Mesodermal cell (in vitro differentiated cells): ENCODE results near the gene HOTAIR. TPM values are rescaled to one million over a fixed set of nuclear protein-coding genes. Genes with fewer than 3 reads are reported as not detected.
A peak's percentile ranks its signal among the peaks of the same experiment; 100 is the strongest.

Experiments
- H3K27ac ChIP-seq: 2 replicates; pipeline ENCODE4 v1.7.0; 2013; ENCODE audit warnings: mild to moderate bottlenecking, low read depth, low read length, moderate library complexity; ENCODE audit not compliant: severe bottlenecking
- H3K36me3 ChIP-seq: 2 replicates; pipeline ENCODE4 v1.7.1; 2013; ENCODE audit warnings: mild to moderate bottlenecking, low read length, moderate library complexity; ENCODE audit not compliant: control insufficient read depth, insufficient read depth
- H3K4me1 ChIP-seq: one replicate; pipeline ENCODE4 v1.7.1; 2013; ENCODE audit warnings: mild to moderate bottlenecking, low read length; ENCODE audit not compliant: insufficient read depth, control insufficient read depth, poor library complexity, severe bottlenecking
- H3K4me3 ChIP-seq: 2 replicates; pipeline ENCODE4 v1.7.0; 2013; ENCODE audit warnings: low read length, control low read depth, mild to moderate bottlenecking; ENCODE audit not compliant: insufficient read depth, poor library complexity, severe bottlenecking; ENCODE audit errors: extremely low read depth
- H3K9me3 ChIP-seq: 2 replicates; pipeline ENCODE4 v1.7.1; 2013; ENCODE audit warnings: mild to moderate bottlenecking, low read length, moderate library complexity; ENCODE audit not compliant: control insufficient read depth
- WGBS, 2 experiments: methylation state at CpG; one replicate each; pipeline ENCODE4 v1.1.5; 2013; ENCODE audit warnings: missing lambda C conversion rate in 2 of 2; ENCODE audit not compliant: insufficient coverage in 2 of 2; 5-methylcytosine and 5-hydroxymethylcytosine counted together
- polyA plus RNA-seq, 2 experiments: library from polyadenylated mRNA; stranded (reverse); fragments of 50-300 nt; gene quantifications; one replicate each; pipeline ENCODE4 v1.2.3, GENCODE V29; 2013

The HOTAIR gene
- 0.15 TPM for polyA plus RNA-seq (2013, experiment 1 of 2)
- not detected for polyA plus RNA-seq (2013, experiment 2 of 2)

DNA sequence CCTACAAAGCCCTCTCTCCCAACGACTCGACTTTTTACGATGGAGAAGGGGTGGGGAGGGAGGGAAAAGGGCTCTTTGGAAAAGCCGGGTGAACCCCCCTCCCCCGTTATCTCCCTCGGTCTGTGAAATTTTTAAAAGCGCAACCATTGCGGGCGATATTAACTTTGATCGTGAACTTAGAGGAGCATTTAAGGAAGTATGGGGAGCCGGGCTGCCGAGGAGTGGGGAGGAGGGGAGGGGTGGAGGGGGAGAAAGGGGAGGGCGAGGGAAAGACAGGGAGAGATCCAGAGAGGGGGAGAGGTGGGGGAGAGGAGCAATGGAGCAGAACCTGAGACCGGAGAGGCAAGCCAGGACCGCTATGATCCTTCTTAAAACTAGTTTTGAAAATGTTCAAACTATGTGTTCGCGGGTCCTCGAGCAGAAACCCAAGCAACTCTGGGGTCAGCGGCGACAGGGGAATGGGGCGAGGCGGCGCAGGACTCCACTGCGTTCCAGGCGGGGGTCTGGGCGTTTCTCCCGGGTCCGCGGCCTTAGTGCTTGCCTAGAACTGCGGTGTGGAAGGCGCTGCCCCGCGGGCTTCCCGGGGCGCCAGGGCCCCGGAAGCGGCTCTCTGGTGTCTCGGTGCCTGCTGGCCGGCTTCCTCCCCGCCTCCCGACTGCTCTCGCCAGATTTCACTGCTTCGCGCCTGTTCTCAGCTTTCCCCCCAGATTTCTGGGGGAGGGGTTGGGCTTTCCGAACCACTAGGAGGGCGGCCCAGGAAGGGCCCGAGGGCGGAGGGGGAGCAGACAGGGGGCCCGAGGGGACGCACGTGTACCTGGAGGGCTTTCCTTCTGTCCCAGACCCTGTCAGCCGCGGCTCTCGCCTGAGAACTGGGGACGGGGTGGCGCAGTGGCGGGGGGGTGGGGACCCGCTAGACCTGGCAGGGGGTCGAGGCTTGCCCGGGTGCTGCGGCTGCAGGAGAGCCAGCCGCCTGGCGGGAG is at the start of gene HOTAIR:
HOTAIR (minus strand) TSS at position 871 of the 980 bp plus-strand sequence.
- Histone ChIP-seq H3K4me3 (no peak within 1 kb of the TSS), H3K9me3 (no peaks in the 10 kb centered on the region), H3K4me1 (peaks cover 3% of the 10 kb centered on the region), H3K27ac (no peak within 1 kb of the TSS), H3K36me3 (no peaks in the 10 kb centered on the region)
- WGBS, 2 experiments: 3 to 6% methylated on average over 42 to 43 of the region's 63 CpGs

DNA sequence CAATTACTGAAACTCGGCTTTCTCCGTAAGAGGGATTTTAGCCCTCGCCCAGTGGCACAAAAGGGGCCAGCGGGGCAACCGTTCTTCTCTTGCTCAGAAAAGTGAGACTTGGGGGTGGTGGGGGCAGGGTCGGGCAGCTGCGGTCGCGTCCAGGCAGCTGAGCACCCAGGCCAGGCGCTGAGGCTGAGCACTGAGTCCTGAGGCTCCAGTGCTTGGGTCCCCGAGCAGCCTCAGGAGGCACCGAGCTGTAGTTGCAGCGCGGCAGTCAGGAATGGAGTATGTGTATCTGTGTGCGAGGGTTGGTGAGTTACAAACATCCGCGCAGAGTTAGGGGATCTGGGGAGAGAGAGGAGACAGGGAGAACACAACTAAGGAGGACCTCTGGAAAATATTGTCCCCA is 49.4 kb upstream of the HOTAIR start:
- H3K4me3 ChIP-seq: no peak overlapping the region
- H3K4me1 ChIP-seq: peaks cover 3% of the 10 kb centered on the region
- WGBS, 2 experiments: 1 to 6% methylated on average over 10 to 15 of the region's 17 CpGs
- H3K36me3 ChIP-seq: no peaks in the 10 kb centered on the region
- H3K9me3 ChIP-seq: no peaks in the 10 kb centered on the region
- H3K27ac ChIP-seq: no peak overlapping the region

DNA sequence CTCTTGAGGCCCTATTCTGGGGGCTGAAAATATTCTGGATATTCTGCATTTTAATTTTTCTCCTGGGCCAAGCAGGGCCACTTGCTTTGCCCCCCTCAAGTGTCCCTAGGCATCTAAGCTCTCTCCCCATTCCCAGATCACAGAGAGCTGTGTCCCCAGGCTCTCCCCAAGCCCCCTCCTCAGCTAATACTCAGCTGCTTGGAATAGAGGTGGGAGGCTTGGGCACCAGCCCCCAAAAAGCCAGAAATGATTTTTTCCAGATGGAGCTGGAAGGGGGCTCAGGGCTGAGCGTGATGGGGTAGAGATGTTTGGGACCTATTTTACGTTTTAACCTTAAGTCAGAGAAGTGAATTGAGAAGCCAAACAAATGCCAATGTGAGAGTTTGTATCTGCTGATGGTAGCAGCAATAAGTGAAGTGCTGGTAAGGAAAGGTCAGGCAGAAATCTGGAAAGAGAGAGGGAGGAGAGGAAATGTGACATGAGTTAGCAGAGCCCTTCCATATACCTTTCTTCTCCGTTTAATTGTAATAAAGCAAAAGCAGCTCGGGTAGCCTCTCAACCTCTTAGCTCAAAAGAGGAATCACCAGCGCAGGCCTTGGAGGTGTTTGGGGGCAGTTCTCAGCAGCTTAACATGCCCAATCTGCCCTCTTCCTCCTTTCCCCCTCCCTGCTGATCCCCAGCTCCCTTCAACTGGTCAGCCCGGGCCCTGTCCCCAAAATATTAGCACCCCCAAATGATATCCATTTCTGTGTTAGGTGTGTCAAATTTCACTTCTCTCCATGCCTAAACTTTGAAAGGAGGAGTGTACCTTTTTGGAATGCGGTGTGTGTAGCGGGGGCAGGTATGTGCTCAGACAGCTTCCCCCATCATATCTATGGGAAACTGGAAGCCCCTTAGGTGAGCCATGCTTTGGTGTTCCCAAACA is 48.5 kb upstream of the HOTAIR start:
- H3K9me3 ChIP-seq: no peaks in the 10 kb centered on the region
- no peaks in the 10 kb centered on the region for H3K36me3 ChIP-seq
- peaks cover 7% of the 10 kb centered on the region for H3K4me1 ChIP-seq
- no peak overlapping the region for H3K27ac ChIP-seq
- no peak overlapping the region for H3K4me3 ChIP-seq
- 11 to 19% methylated on average over 4 of the region's 8 CpGs for WGBS, 2 experiments

DNA sequence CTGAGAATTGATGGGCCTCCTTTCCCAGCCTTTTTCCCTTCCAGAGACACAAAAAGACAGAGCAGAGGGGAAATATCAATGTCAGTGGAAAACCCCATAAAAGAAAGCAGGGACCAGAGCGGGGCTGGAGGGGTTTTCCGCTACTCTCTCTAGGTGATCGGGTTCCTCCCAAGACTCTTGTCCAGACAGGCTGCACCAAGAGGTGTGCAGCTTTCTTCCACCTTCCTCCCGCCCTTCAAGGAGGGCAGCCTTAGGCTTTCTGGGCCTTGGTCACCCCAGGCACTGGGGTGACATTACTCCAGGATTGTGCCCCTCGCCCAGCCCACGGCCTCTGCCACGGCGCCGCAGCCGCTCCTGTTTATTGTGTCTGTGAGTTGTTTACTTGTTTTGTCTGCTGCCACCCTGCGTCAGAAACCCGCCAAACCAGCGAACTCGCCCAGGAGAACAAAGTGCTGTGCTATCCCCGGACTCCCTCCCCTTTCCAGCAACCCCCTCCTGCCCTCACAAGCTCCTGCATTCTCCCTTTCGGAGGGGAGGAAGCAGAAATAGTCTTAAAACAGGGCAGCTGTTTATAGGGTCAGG is 46.8 kb upstream of the HOTAIR start:
- Histone ChIP-seq H3K4me3 (peak overlapping the region; percentile 8), H3K36me3 (no peaks in the 10 kb centered on the region)

DNA sequence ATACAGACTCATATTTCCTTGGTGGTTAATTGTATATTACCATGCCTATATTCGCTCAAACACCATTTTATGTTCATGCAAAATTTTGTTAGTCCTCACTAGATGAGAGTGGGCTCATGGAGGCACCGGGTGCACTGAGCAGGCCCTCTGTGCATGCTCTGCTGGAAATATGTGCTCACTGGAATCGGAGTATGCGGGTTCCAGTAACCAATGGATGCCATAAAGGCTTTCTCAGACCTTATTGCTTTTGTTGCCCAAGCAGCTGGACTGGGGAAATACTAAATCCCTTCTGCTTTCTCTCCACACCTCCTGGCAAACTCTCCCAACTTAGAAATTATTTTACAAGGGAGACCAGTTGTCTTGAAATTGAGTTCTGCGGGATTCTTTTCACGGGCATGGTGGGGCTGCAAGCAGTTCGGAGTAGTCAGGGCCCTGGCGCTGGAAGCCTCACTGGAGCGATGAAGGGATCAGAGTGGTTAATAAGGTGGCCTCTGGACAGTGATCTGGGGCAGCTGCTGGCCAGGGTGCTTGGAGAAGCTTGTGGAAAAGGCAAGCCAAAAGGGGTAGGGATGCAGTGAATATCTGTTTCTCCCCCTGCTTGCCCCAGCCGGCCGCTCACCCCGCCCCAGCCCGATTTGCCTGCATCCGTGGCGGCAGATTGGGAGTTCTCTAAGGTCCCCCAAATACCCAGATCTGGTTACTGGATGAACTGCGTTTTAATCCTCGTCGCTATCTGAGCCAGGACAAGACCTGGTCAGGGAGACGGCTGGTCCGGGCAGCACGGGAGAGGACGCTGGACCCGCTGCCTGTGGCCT is 46.0 kb upstream of the HOTAIR start:
- peak overlapping the region; percentile 41 for H3K27ac ChIP-seq
- H3K9me3 ChIP-seq: no peaks in the 10 kb centered on the region
- H3K4me1 ChIP-seq: peaks cover 9% of the 10 kb centered on the region
- 15 to 29% methylated on average over 18 to 21 of the region's 23 CpGs for WGBS, 2 experiments
- H3K4me3 ChIP-seq: peak overlapping the region; percentile 36
- H3K36me3 ChIP-seq: no peaks in the 10 kb centered on the region

More for the DNA sequence above, 46.8 kb upstream of the HOTAIR start:
- Histone ChIP-seq H3K4me1 (peaks cover 9% of the 10 kb centered on the region), H3K9me3 (no peaks in the 10 kb centered on the region), H3K27ac (peak overlapping the region; percentile 41)
- WGBS, 2 experiments: 12 to 17% methylated on average over 4 of the region's 16 CpGs

DNA sequence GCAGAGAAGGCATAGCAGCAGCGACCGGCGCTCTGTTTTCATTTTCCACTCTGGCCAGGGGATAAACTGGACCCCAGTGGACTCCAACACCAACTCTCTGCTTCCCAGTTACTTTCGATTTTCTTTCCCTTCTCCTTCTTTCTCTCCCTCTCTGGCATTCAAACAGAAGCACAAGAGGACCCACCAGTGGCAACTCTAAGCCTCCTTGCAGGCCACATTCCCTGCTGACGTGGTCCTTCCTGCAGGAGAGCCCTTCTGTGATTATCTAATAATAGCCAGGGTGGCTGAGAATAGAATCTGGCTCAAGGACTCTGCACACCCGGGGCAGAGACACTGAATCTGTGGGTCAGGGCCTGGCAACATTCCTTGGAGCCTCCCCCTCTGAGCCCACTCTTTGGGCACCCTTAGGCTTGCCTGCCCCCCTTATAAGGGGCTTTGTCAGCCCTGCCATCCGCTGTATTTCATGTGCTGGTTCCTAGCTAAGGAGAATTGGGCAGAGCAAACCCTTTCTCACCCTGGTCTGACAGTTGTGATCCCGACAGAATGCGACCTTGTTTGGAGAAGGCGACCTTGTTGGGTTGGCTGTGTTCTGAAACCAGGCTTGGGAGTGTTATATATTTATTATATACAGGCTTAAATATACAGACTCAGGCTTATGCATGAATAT is 45.3 kb upstream of the HOTAIR start:
- Histone ChIP-seq H3K36me3 (no peaks in the 10 kb centered on the region), H3K4me1 (peaks cover 9% of the 10 kb centered on the region), H3K4me3 (peak overlapping the region; percentile 36), H3K27ac (peak overlapping the region; percentile 84), H3K9me3 (no peaks in the 10 kb centered on the region)
- WGBS, 2 experiments: 4 to 7% methylated on average over 7 of the region's 10 CpGs

DNA sequence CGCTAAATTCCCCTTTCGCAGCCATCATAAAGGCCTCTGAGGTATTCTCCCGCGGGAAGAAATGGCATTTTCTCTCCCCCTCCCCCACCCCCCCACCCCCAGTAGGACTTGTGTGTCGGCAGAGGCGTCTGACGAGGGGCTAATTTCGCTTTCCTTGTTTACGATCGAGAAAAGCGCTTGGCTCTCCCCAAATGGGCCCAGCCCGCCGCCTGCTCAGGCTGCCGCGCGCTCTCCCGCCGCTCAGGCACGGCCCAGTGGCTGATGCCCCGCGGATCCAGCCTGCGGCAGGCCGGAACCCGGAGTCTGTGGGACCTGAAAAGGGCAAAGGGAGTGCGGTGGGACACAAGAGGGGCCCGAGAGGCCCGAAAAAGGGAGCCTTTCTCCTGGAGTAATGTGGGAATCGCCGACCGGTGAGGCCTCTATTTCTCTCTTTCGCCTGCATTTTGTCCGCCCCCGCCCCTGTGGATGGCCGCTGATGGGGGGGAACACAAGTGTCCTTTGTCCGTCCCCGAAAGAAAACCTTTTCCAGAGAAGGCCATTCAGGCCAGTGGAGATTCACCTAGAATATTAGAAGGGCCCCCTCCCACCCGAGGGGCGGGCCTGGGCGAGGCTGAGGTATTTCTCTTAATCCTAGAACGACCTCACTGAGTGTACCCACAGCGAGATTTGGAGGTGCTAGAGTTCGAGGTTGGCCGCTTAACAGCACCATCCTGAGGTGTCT is 44.5 kb upstream of the HOTAIR start:
- no peaks in the 10 kb centered on the region for H3K9me3 ChIP-seq
- no peaks in the 10 kb centered on the region for H3K36me3 ChIP-seq
- H3K4me1 ChIP-seq: peaks cover 9% of the 10 kb centered on the region
- 3 to 6% methylated on average over 22 to 29 of the region's 43 CpGs for WGBS, 2 experiments
- peak overlapping the region; percentile 37 for H3K4me3 ChIP-seq
- peak overlapping the region; percentile 84 for H3K27ac ChIP-seq

DNA sequence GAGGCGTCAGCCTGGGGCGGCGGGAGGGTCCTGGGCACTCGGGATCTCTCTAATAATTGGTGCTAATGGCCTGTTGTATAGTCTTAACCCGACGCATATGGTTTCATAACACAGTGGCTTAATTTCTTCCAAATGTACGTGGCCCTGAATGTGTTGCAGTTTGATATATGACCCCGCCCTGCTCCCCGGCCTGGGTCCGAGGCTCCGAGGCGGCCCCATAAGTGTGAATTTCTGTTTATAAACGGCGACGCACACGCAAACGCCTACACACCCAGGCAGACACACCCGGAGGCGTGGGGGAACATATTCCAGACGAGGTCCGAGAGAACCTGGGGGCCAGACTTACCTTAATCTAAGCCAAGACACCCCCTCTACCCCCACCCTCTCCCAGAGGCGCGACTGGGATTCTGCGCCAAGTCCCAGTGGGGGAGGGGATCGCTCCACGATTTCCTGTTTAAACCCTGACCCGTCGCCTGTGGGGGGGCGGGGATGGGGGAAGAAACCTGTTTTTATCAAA is 43.8 kb upstream of the HOTAIR start:
- Histone ChIP-seq H3K4me1 (peaks cover 9% of the 10 kb centered on the region), H3K27ac (peak overlapping the region; percentile 66), H3K36me3 (no peaks in the 10 kb centered on the region), H3K9me3 (no peaks in the 10 kb centered on the region), H3K4me3 (peak overlapping the region; percentile 37)
- 5 to 9% methylated on average over 8 to 10 of the region's 29 CpGs for WGBS, 2 experiments
